ENCODE results near the gene CUTC.
"Not testable (repeated sequence)": the region's sequence is repeated elsewhere in the genome, so short reads cannot be mapped to it uniquely, and the experiment has no call there.

CUTC gene

GRCh38 chr10:99742701-99743100 is 10.7 kb downstream of the CUTC start:
- peak; percentile 57 for DNase-seq (ENCODE audit: low read depth)

GRCh38 chr10:99743841-99744240 is 11.8 kb downstream of the CUTC start:
- DNase-seq (ENCODE audit: low read depth) = no peak

GRCh38 chr10:99746166-99746565 is 14.1 kb downstream of the CUTC start:
- not testable (repeated sequence) for DNase-seq (ENCODE audit: low read depth)

- no peak for DNase-seq (ENCODE audit: low read depth)
Observed at GRCh38 chr10:99748823-99749451, 16.9 kb downstream of the CUTC start.

- no peak for DNase-seq (ENCODE audit: low read depth)
Observed at GRCh38 chr10:99750641-99751040, 18.6 kb downstream of the CUTC start.

- DNase-seq (ENCODE audit: low read depth) = peak; percentile 82
Observed at GRCh38 chr10:99754670-99755069, 22.6 kb downstream of the CUTC start.

GRCh38 chr10:99756159-99756558 is 24.1 kb downstream of the CUTC start:
- DNase-seq (ENCODE audit: low read depth) = no peak

- peak; percentile 88 for DNase-seq (ENCODE audit: low read depth)
Observed at GRCh38 chr10:99758211-99758891, 26.3 kb downstream of the CUTC start.

GRCh38 chr10:99760321-99760720 is 28.3 kb downstream of the CUTC start:
- DNase-seq (ENCODE audit: low read depth) = no peak

GRCh38 chr10:99761365-99761764 is 29.3 kb downstream of the CUTC start:
- no peak for DNase-seq (ENCODE audit: low read depth)

GRCh38 chr10:99765672-99766301 is 33.8 kb downstream of the CUTC start:
- DNase-seq (ENCODE audit: low read depth) = no peak

GRCh38 chr10:99766302-99766681 is 34.3 kb downstream of the CUTC start:
- no peak for DNase-seq (ENCODE audit: low read depth)

GRCh38 chr10:99767901-99768300 is 35.9 kb downstream of the CUTC start:
- no peak for DNase-seq (ENCODE audit: low read depth)

GRCh38 chr10:99768556-99768955 is 36.5 kb downstream of the CUTC start:
- no peak for DNase-seq (ENCODE audit: low read depth)

GRCh38 chr10:99769706-99770105 is 37.7 kb downstream of the CUTC start:
- DNase-seq (ENCODE audit: low read depth) = no peak

GRCh38 chr10:99770408-99771045 is 38.5 kb downstream of the CUTC start:
- DNase-seq (ENCODE audit: low read depth) = no peak

GRCh38 chr10:99775850-99776249 is 43.8 kb downstream of the CUTC start:
- peak; percentile 88 for DNase-seq (ENCODE audit: low read depth)

GRCh38 chr10:99777918-99778714 is 46.1 kb downstream of the CUTC start:
- peak; percentile 41 for DNase-seq (ENCODE audit: low read depth)

- peak; percentile 87 for DNase-seq (ENCODE audit: low read depth)
Observed at GRCh38 chr10:99779335-99779734, 47.3 kb downstream of the CUTC start.

- no peak for DNase-seq (ENCODE audit: low read depth)
Observed at GRCh38 chr10:99781734-99782429, 49.8 kb downstream of the CUTC start.
